Liver (tissue), 9 donors: Measurements from ENCODE around the gene HEPACAM. TPM values are rescaled to one million over a fixed set of nuclear protein-coding genes. Genes with fewer than 3 reads are reported as not detected.

ENCODE experiments used
- DNase-seq: peaks from one replicate; pipeline ENCODE4 v3.0.0-alpha.2; 2017; ENCODE audit warnings: low spot score
- H3K27ac ChIP-seq, 2 donors: one replicate each; pipeline ENCODE4 v1.7.0; 2013; ENCODE audit warnings: inconsistent platforms in 2 of 2, low read length in 2 of 2, control low read depth in 1 of 2, low read depth in 1 of 2, mild to moderate bottlenecking in 1 of 2
- H3K27me3 ChIP-seq, 4 donors: one replicate each; pipeline versions ENCODE4 v1.6.1 to v1.7.0; 2013; ENCODE audit warnings: low read length in 3 of 4, inconsistent platforms in 1 of 4, mild to moderate bottlenecking in 1 of 4, moderate library complexity in 1 of 4; ENCODE audit not compliant: control insufficient read depth in 4 of 4, insufficient read depth in 4 of 4
- H3K36me3 ChIP-seq, 4 donors: one replicate each; pipeline versions ENCODE4 v1.6.1 to v1.7.0; 2013; ENCODE audit warnings: low read length in 3 of 4, mild to moderate bottlenecking in 3 of 4, low read depth in 1 of 4, moderate library complexity in 1 of 4; ENCODE audit not compliant: control insufficient read depth in 4 of 4, insufficient read depth in 3 of 4
- H3K4me1 ChIP-seq, 4 donors: one replicate each; pipeline versions ENCODE4 v1.6.1 to v1.7.0; 2013; ENCODE audit warnings: low read length in 3 of 4, mild to moderate bottlenecking in 3 of 4, moderate library complexity in 1 of 4; ENCODE audit not compliant: control insufficient read depth in 4 of 4, insufficient read depth in 4 of 4
- H3K4me3 ChIP-seq, 3 donors: one replicate each; pipeline versions ENCODE4 v1.6.1 to v1.7.0; 2013; ENCODE audit warnings: low read length in 3 of 3, control low read depth in 1 of 3, low read depth in 1 of 3, mild to moderate bottlenecking in 1 of 3
- H3K9ac ChIP-seq, 2 donors: one replicate each; pipeline ENCODE4 v1.7.0; 2013; ENCODE audit warnings: low read length in 2 of 2, mild to moderate bottlenecking in 2 of 2, moderate library complexity in 2 of 2, control low read depth in 1 of 2, low read depth in 1 of 2
- H3K9me3 ChIP-seq, 4 donors: one replicate each; pipeline versions ENCODE4 v1.6.1 to v1.7.0; 2013; ENCODE audit warnings: low read length in 3 of 4; ENCODE audit not compliant: control insufficient read depth in 4 of 4
- ATF3 ChIP-seq: IDR thresholded peaks from 2 replicates; pipeline ENCODE4 v1.6.1; 2016; ENCODE audit warnings: antibody characterized with exemption
- CTCF ChIP-seq: fragments of 150-350 bp; IDR thresholded peaks from 2 replicates; pipeline ENCODE4 v1.5.1; 2017; ENCODE audit warnings: improper control_type of control experiment, low read depth, low read length; ENCODE audit not compliant: missing input control
- FOXA1 ChIP-seq: IDR thresholded peaks from 2 replicates; pipeline ENCODE4 v1.6.1; 2016; ENCODE audit warnings: antibody characterized with exemption
- FOXA2 ChIP-seq: IDR thresholded peaks from 2 replicates; pipeline ENCODE4 v1.6.1; 2016; ENCODE audit warnings: antibody characterized with exemption
- GABPA ChIP-seq, 2 donors: IDR thresholded peaks in 1 of 2; conservative IDR thresholded peaks in 1 of 2; 2 replicates each; pipeline ENCODE4 v1.6.1; 2016; ENCODE audit warnings: antibody characterized with exemption in 2 of 2, mild to moderate bottlenecking in 1 of 2, moderate library complexity in 1 of 2
- HNF4G ChIP-seq: IDR thresholded peaks from 2 replicates; pipeline ENCODE4 v1.6.1; 2016; ENCODE audit warnings: antibody characterized with exemption
- JUND ChIP-seq, 2 donors: IDR thresholded peaks; 2 replicates each; pipeline ENCODE4 v1.6.1; 2016; ENCODE audit warnings: antibody characterized with exemption in 2 of 2
- MAX ChIP-seq: IDR thresholded peaks from 2 replicates; pipeline ENCODE4 v1.6.1; 2016; ENCODE audit warnings: antibody characterized with exemption
- NR2F2 ChIP-seq: IDR thresholded peaks from 2 replicates; pipeline ENCODE4 v1.6.1; 2016; ENCODE audit warnings: antibody characterized with exemption
- RAD21 ChIP-seq, 2 donors: IDR thresholded peaks; 2 replicates each; pipeline ENCODE4 v1.6.1; 2016; ENCODE audit warnings: antibody characterized with exemption in 2 of 2, mild to moderate bottlenecking in 2 of 2
- REST ChIP-seq: IDR thresholded peaks from 2 replicates; pipeline ENCODE4 v1.6.1; 2016; ENCODE audit warnings: antibody characterized with exemption, mild to moderate bottlenecking
- SP1 ChIP-seq: IDR thresholded peaks from 2 replicates; pipeline ENCODE4 v1.6.1; 2018; ENCODE audit warnings: antibody characterized with exemption, mild to moderate bottlenecking
- TAF1 ChIP-seq: conservative IDR thresholded peaks from 2 replicates; pipeline ENCODE4 v1.6.1; 2016; ENCODE audit warnings: antibody characterized with exemption, mild to moderate bottlenecking
- YY1 ChIP-seq: IDR thresholded peaks from 2 replicates; pipeline ENCODE4 v1.6.1; 2016; ENCODE audit warnings: antibody characterized with exemption, mild to moderate bottlenecking
- ZBTB33 ChIP-seq: IDR thresholded peaks from 2 replicates; pipeline ENCODE4 v1.6.1; 2016; ENCODE audit warnings: antibody characterized with exemption
- WGBS: extraction: QIAGEN DNeasy Blood & Tissue Kit; methylation state at CpG from one replicate; pipeline ENCODE4 v1.1.7; 2013; 5-methylcytosine and 5-hydroxymethylcytosine counted together
- polyA plus RNA-seq, 2 donors: library from polyadenylated mRNA; stranded (reverse) in 1 of 2; unstranded in 1 of 2; fragments of 200-250 nt in 1 of 2; fragments of >200 nt in 1 of 2; fragmentation: Nextera tagmentation in 1 of 2; extraction: Ambion mirVana in 1 of 2; gene quantifications; one replicate each; pipeline versions ENCODE4 v1.2.1 to v1.2.3, GENCODE V29; 2013 to 2015
- total RNA-seq, 2 donors: library from RNA; depleted of rRNA; stranded (reverse); fragments of >200 nt; gene quantifications; one replicate each; pipeline ENCODE4 v1.2.3, GENCODE V29; 2014
- donor health status: healthy.
- donor health status: healthy.
- donor health status: healthy.
- donor health status: healthy.
- donor health status: healthy.

HEPACAM gene
- total and polyA plus RNA-seq, 4 donors: 0.79 to 7.1 (median 3.3) TPM; not detected in 1

- Histone ChIP-seq H3K4me1 (peaks cover 0 to 9% (median 1%) of the 10 kb centered on the region in 4 donors), H3K4me3 (no peak overlapping the region), H3K27me3 (no peaks in the 10 kb centered on the region), H3K27ac (no peak overlapping the region), H3K9me3 (no peaks in the 10 kb centered on the region), H3K9ac (no peak overlapping the region), H3K36me3 (no peaks in the 10 kb centered on the region)
- WGBS: 87% methylated on average over 14 of the region's 14 CpGs
- DNase-seq: no peak
- TF ChIP-seq TAF1: no peak
- TF ChIP-seq YY1: no peak
- TF ChIP-seq JUND (IDR thresholded peaks at IDR 0.05): no peak
- no peak for TF ChIP-seq ATF3
- TF ChIP-seq RAD21 (IDR thresholded peaks at IDR 0.05): no peak
- no peak for TF ChIP-seq SP1
- no peak for TF ChIP-seq REST
- TF ChIP-seq HNF4G: no peak
- no peak for TF ChIP-seq FOXA1
- TF ChIP-seq MAX: no peak
- no peak for TF ChIP-seq CTCF
- no peak for TF ChIP-seq NR2F2
- TF ChIP-seq FOXA2: no peak
- no peak for TF ChIP-seq GABPA (IDR thresholded peaks at IDR 0.05 in 1 of 2, conservative IDR thresholded peaks at IDR 0.05 in 1 of 2)
Observed at GRCh38 chr11:124893781-124894401, 42.0 kb downstream of the HEPACAM start.

GRCh38 chr11:124892750-124893454, 42.9 kb downstream of the HEPACAM start:
- no peak overlapping the region for H3K9ac ChIP-seq
- no peaks in the 10 kb centered on the region for H3K9me3 ChIP-seq
- TF ChIP-seq ZBTB33: no peak
- no peak for TF ChIP-seq MAX
- TF ChIP-seq HNF4G: no peak
- TF ChIP-seq NR2F2: peak; percentile 46
- peak; percentile 21 to 32 for TF ChIP-seq RAD21 (IDR thresholded peaks at IDR 0.05)
- peak; percentile 15 for TF ChIP-seq SP1
- H3K27me3 ChIP-seq: no peaks in the 10 kb centered on the region
- H3K4me3 ChIP-seq: no peak overlapping the region
- H3K36me3 ChIP-seq: no peaks in the 10 kb centered on the region
- H3K27ac ChIP-seq: no peak overlapping the region
- H3K4me1 ChIP-seq: peaks cover 0 to 6% (median 1%) of the 10 kb centered on the region in 4 donors
- DNase-seq: no peak
- WGBS: 78% methylated on average over 9 of the region's 9 CpGs
